ENCODE measurements around the gene TTC7B. TPM values are rescaled to one million over a fixed set of nuclear protein-coding genes. Genes with fewer than 3 reads are reported as not detected.

TTC7B gene
- total and polyA plus RNA-seq, 2 of the 13 experiments (the other 11 are each of a cell fraction or from before 2014, with no cell fraction given) = 1.3 to 3.2 TPM

- TF ChIP-seq ZBTB40 (IDR thresholded peaks at IDR 0.05) = no peak
- no peak for TF ChIP-seq ZBTB40 (CRISPR knock-in tag; IDR thresholded peaks at IDR 0.05)
- no peak for TF ChIP-seq HOXD1 (CRISPR knock-in tag; IDR thresholded peaks at IDR 0.05)
- 0 out of 2 replicates have a peak, but pooled peaks have one; percentile 42 for TF ChIP-seq ZNF704 (CRISPR knock-in tag; IDR thresholded peaks at IDR 0.05; ENCODE audit: borderline replicate concordance)
- peak; percentile 29; the same call in 1 of the 2 replicates for TF ChIP-seq ZFX (CRISPR knock-in tag; IDR thresholded peaks at IDR 0.05; ENCODE audit: low read depth)
These were observed 11.8 kb upstream of the TTC7B start (continued) for GRCh38 chr14:90827919-90828610.
